ENCODE data around the gene SERPINA5. TPM values are rescaled to one million over a fixed set of nuclear protein-coding genes. Genes with fewer than 3 reads are reported as not detected.

SERPINA5 gene
- total RNA-seq, 1 experiment from 2014 or later: 2.9 TPM

Other genes starting within 250 kb of the SERPINA5 start
- not detected in 2 replicates for gene SERPINA2, start 214.7 kb upstream of the SERPINA5 start, total RNA-seq (2014; rRNA removed; shearing (Covaris generic))
- gene SERPINA1, start 192.8 kb upstream of the SERPINA5 start, total RNA-seq (2014; rRNA removed; shearing (Covaris generic)): 0.12 and 0.78 TPM in 2 replicates
- gene SERPINA11, start 128.6 kb upstream of the SERPINA5 start, total RNA-seq (2014; rRNA removed; shearing (Covaris generic)): not detected in 2 replicates
- gene SERPINA9, start 105.2 kb upstream of the SERPINA5 start, total RNA-seq (2014; rRNA removed; shearing (Covaris generic)): not detected in 2 replicates
- gene SERPINA12, start 72.0 kb upstream of the SERPINA5 start, total RNA-seq (2014; rRNA removed; shearing (Covaris generic)): not detected in 2 replicates
- not detected in 2 replicates for gene SERPINA4, start 20.0 kb upstream of the SERPINA5 start, total RNA-seq (2014; rRNA removed; shearing (Covaris generic))
- gene SERPINA3, start 31.0 kb downstream of the SERPINA5 start, total RNA-seq (2014; rRNA removed; shearing (Covaris generic)): 0.96 and 1.5 TPM in 2 replicates
- not detected in 2 replicates for gene GSC, start 188.7 kb downstream of the SERPINA5 start, total RNA-seq (2014; rRNA removed; shearing (Covaris generic))